PFSK-1 (cell line): ENCODE data around the gene MIER1.

ENCODE experiments used
- FOXP2 ChIP-seq: optimal IDR thresholded peaks from 2 replicates; pipeline ENCODE3; 2011; ENCODE audit warnings: borderline replicate concordance, control low read depth, inconsistent platforms; ENCODE audit not compliant: insufficient read depth; ENCODE audit errors: extremely low read length, extremely low read depth
- POLR2AphosphoS5 ChIP-seq: IDR thresholded peaks from 2 replicates; pipeline ENCODE4 v1.6.1; 2012; ENCODE audit warnings: low read depth, mild to moderate bottlenecking, control low read depth, low read length, moderate library complexity
- REST ChIP-seq, 2 experiments: IDR thresholded peaks; 2 replicates each; pipeline versions ENCODE4 v1.6.1 to v1.8.0; 2011 to 2012; ENCODE audit warnings: low read depth in 2 of 2, low read length in 2 of 2, control low read depth in 1 of 2, inconsistent platforms in 1 of 2, mild to moderate bottlenecking in 1 of 2, moderate library complexity in 1 of 2; ENCODE audit not compliant: insufficient read depth in 1 of 2
- SIN3A ChIP-seq: IDR thresholded peaks from 2 replicates; pipeline ENCODE4 v1.6.1; 2012; ENCODE audit warnings: mild to moderate bottlenecking, low read length, moderate library complexity, borderline replicate concordance; ENCODE audit not compliant: insufficient read depth
- TAF1 ChIP-seq: IDR thresholded peaks from 2 replicates; pipeline ENCODE4 v1.6.1; 2012; ENCODE audit warnings: low read length, control low read depth, borderline replicate concordance; ENCODE audit not compliant: insufficient read depth

The MIER1 gene

GRCh38 chr1:66916320-66916719, 8.5 kb upstream of the MIER1 start:
- TF ChIP-seq REST (IDR thresholded peaks at IDR 0.05; ENCODE audit: insufficient read depth in 1 of 2, low read depth in 2 of 2, low read length in 2 of 2), result no peak

GRCh38 chr1:66917476-66917875, 7.3 kb upstream of the MIER1 start:
- TF ChIP-seq SIN3A, result no peak
- TF ChIP-seq FOXP2, result no peak
- no peak for TF ChIP-seq TAF1
- TF ChIP-seq POLR2AphosphoS5, result no peak
- TF ChIP-seq REST (IDR thresholded peaks at IDR 0.05; ENCODE audit: insufficient read depth in 1 of 2, low read depth in 2 of 2, low read length in 2 of 2), result no peak

DNA sequence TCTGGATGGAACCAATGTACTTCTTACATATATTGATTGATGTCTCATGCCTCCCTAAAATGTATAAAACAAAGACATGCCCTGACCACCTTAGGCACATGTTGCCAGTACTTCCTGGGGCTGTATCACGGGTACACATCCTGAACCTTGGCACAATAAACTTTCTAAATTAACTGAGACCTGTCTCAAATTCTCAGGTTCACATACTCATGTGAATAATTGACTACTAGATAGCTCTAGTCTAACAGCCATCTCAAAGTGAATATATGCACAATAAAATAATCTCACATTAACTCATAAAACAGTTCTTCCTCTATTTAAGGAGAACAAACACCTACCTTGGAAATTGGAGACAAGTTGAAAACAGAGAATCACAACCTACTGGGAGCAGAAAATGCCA, 5.7 kb upstream of the MIER1 start:
- TF ChIP-seq REST (IDR thresholded peaks at IDR 0.05; ENCODE audit: insufficient read depth in 1 of 2, low read depth in 2 of 2, low read length in 2 of 2), result no peak
- no peak for TF ChIP-seq FOXP2
- no peak for TF ChIP-seq SIN3A
- no peak for TF ChIP-seq POLR2AphosphoS5
- no peak for TF ChIP-seq TAF1

GRCh38 chr1:66919828-66920227, 5.0 kb upstream of the MIER1 start:
- no peak for TF ChIP-seq POLR2AphosphoS5
- TF ChIP-seq REST (IDR thresholded peaks at IDR 0.05; ENCODE audit: insufficient read depth in 1 of 2, low read depth in 2 of 2, low read length in 2 of 2), result no peak
- TF ChIP-seq FOXP2, result no peak
- no peak for TF ChIP-seq SIN3A
- no peak for TF ChIP-seq TAF1

DNA sequence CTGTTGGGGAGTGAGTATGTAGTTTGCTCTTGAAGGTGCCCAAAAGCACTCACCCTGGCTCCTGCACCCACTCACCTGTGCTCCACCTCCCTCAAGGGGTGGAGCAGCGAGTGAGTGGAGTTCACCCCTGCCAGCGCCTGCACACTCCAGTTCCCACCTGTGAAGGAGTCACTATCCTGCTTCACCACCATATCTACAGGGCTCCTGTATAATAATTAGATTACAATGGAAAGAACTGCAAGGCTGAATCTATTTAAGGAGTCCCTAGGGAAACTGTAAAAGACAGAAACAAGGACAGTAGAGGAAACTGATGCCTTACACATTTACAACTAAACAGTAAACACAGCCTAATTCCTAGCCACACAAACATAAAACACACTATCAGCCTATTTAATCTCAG, 4.2 kb upstream of the MIER1 start:
- TF ChIP-seq FOXP2 (no peak), POLR2AphosphoS5 (no peak), SIN3A (no peak), REST (IDR thresholded peaks at IDR 0.05; ENCODE audit: insufficient read depth in 1 of 2, low read depth in 2 of 2, low read length in 2 of 2) (no peak), TAF1 (no peak)
